Upper lobe of left lung (tissue), 6 donors: ENCODE measurements around the gene CRB1. TPM values are rescaled to one million over a fixed set of nuclear protein-coding genes. Genes with fewer than 3 reads are reported as not detected.
A peak's percentile ranks its signal among the peaks of the same experiment; 100 is the strongest.
"Not testable (repeated sequence)": the region's sequence is repeated elsewhere in the genome, so short reads cannot be mapped to it uniquely, and the experiment has no call there.

Source experiments
- ATAC-seq, 2 donors: fragments of 200-7000 bp; cut with Tn5 transposase; one replicate each; pipeline ENCODE4 v1.9.1; 2022; ENCODE audit warnings: mild to moderate bottlenecking in 2 of 2, moderate library complexity in 2 of 2; ENCODE audit not compliant: low FRiP score in 2 of 2
- DNase-seq, 2 donors: peaks; one replicate each; pipeline ENCODE4 v3.0.0-alpha.2; 2019 to 2020
- H3K27ac ChIP-seq, 4 donors: fragments of 200-600 bp; sonication (generic); one replicate each; pipeline ENCODE4 v1.5.1; 2016 to 2019
- H3K27me3 ChIP-seq, 4 donors: fragments of 200-600 bp; sonication (generic); one replicate each; pipeline ENCODE4 v1.5.1; 2017 to 2019
- H3K36me3 ChIP-seq, 4 donors: fragments of 200-600 bp; sonication (generic); one replicate each; pipeline ENCODE4 v1.5.1; 2016 to 2019
- H3K4me1 ChIP-seq, 4 donors: fragments of 200-600 bp; sonication (generic); one replicate each; pipeline ENCODE4 v1.5.1; 2018 to 2019
- H3K4me3 ChIP-seq, 4 donors: fragments of 200-600 bp; sonication (generic); one replicate each; pipeline ENCODE4 v1.5.1; 2017 to 2019; ENCODE audit warnings: mild to moderate bottlenecking in 2 of 4, moderate library complexity in 1 of 4
- H3K9me3 ChIP-seq, 4 donors: fragments of 200-600 bp; sonication (generic); one replicate each; pipeline ENCODE4 v1.5.1; 2018 to 2019
- EP300 ChIP-seq, 4 donors: sonication (generic); formaldehyde crosslinking; IDR thresholded peaks; one replicate each; pipeline ENCODE4 v1.5.1; 2017; ENCODE audit warnings: antibody characterized with exemption in 4 of 4, control low read depth in 2 of 4
- POLR2A ChIP-seq, 4 donors: fragments of 450-650 bp; IDR thresholded peaks; one replicate each; pipeline ENCODE4 v1.5.1; 2016 to 2017; ENCODE audit warnings: antibody characterized with exemption in 4 of 4, mild to moderate bottlenecking in 2 of 4
- POLR2AphosphoS5 ChIP-seq, 2 donors: sonication (generic); formaldehyde crosslinking; IDR thresholded peaks; one replicate each; pipeline ENCODE4 v1.5.1; 2017; ENCODE audit warnings: antibody characterized with exemption in 2 of 2
- WGBS, 2 donors: methylation state at CpG; one replicate each; pipeline ENCODE4 v1.1.5; 2017 to 2018; 5-methylcytosine and 5-hydroxymethylcytosine counted together
- total RNA-seq, 6 donors: library from RNA; depleted of rRNA in 4 of 6; stranded (reverse); fragments of >200 nt in 4 of 6; gene quantifications; one replicate each; pipeline versions ENCODE4 v1.1.0 to v1.2.1, GENCODE V29; 2016 to 2021
- TF ChIP-seq, protein P1 (sequence below), 6 experiments: fragments of 450-650 bp in 4 of 6; fragments of 200-600 bp in 2 of 6; sonication (generic) in 2 of 6; IDR thresholded peaks; one replicate each; pipeline ENCODE4 v1.5.1; 2016 to 2019; ENCODE audit warnings: antibody characterized with exemption in 6 of 6
- donor health status: DM: no; HTN: no; CAD: no; lungs with moderate emphysema.
- donor health status: DM: no; HTN: yes; CAD: no; lungs with severe emphysema.

Gene CRB1
- total RNA-seq, 6 donors from 2014 or later, result 0.11 to 0.98 (median 0.15) TPM; not detected in 1

DNA sequence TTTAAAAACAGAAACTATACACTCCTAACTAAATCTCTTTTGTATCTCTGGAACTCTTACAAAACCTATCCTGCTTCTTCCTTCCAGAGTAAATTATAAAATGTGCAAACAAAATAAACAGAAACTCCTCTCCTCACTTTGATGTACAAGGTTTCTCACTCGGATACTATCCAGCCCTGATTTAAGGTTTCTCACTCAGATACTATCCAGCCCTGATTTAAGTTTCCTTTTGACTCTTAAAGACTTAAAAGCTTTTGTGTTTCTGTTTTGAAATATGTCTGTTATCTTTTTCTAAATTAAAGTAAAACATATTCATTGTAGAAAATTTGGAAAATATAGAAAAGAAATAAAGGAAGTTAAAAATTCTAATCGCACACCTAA, 132.5 kb downstream of the CRB1 start:
- DNase-seq, result no peak
- no peak for ATAC-seq
- Histone ChIP-seq H3K4me3 (no peak overlapping the region), H3K27ac (no peak overlapping the region), H3K36me3 (no peaks in the 10 kb centered on the region), H3K4me1 (no peaks in the 10 kb centered on the region), H3K9me3 (no peaks in the 10 kb centered on the region), H3K27me3 (no peaks in the 10 kb centered on the region)
- 75 to 76% methylated on average over 2 of the region's 2 CpGs for WGBS, 2 donors
- TF ChIP-seq POLR2AphosphoS5 (IDR thresholded peaks at IDR 0.05), result no peak
- TF ChIP-seq, protein P1, sequence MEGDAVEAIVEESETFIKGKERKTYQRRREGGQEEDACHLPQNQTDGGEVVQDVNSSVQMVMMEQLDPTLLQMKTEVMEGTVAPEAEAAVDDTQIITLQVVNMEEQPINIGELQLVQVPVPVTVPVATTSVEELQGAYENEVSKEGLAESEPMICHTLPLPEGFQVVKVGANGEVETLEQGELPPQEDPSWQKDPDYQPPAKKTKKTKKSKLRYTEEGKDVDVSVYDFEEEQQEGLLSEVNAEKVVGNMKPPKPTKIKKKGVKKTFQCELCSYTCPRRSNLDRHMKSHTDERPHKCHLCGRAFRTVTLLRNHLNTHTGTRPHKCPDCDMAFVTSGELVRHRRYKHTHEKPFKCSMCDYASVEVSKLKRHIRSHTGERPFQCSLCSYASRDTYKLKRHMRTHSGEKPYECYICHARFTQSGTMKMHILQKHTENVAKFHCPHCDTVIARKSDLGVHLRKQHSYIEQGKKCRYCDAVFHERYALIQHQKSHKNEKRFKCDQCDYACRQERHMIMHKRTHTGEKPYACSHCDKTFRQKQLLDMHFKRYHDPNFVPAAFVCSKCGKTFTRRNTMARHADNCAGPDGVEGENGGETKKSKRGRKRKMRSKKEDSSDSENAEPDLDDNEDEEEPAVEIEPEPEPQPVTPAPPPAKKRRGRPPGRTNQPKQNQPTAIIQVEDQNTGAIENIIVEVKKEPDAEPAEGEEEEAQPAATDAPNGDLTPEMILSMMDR (IDR thresholded peaks at IDR 0.05), result no peak
- no peak for TF ChIP-seq EP300 (IDR thresholded peaks at IDR 0.05)
- TF ChIP-seq POLR2A (IDR thresholded peaks at IDR 0.05), result no peak

DNA sequence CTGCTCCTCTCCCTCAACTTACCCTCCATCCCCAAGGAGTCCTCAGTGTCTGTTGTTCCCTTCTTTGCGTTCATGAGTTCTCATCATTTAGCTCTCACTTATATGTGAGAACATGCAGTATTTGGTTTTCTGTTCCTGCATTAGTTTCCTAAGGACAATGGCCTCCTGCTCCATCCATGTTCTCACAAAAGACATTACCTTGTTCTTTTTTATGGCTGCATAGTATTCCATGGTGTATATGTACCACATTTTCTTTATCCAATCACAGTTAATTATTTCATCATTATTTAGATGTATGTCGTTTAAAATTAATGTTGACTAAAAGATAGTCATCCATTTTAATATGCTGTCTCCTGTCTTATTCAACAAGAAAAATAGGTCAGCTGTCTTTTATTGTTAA, 134.1 kb downstream of the CRB1 start:
- H3K4me3 ChIP-seq, result no peak overlapping the region
- H3K9me3 ChIP-seq, result no peaks in the 10 kb centered on the region
- TF ChIP-seq POLR2A (IDR thresholded peaks at IDR 0.05), result no peak
- TF ChIP-seq EP300 (IDR thresholded peaks at IDR 0.05), result no peak
- TF ChIP-seq, protein P1 (IDR thresholded peaks at IDR 0.05), result no peak
- TF ChIP-seq POLR2AphosphoS5 (IDR thresholded peaks at IDR 0.05), result no peak
- no peaks in the 10 kb centered on the region for H3K36me3 ChIP-seq
- WGBS, 2 donors, result 86 to 95% methylated on average over 2 of the region's 2 CpGs
- no peak for ATAC-seq
- no peaks in the 10 kb centered on the region for H3K4me1 ChIP-seq
- no peak for DNase-seq
- H3K27ac ChIP-seq, result no peak overlapping the region
- no peaks in the 10 kb centered on the region for H3K27me3 ChIP-seq

DNA sequence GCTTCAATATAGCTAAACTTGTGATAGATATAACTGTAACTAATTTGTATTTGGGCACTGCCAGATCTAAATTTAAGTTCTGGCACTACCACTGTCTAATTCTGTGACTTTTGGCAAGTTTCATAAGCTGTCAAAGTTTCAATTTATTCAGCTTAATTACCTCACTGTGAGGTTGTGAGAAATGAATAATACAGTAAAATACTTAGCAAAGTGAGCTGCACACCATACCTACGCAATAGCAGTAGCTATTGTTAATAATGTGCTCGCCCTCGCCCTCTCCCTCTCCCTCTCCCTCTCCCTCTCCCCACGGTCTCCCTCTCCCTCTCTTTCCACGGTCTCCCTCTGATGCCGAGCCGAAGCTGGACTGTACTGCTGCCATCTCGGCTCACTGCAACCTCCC, 136.7 kb downstream of the CRB1 start:
- H3K4me1 ChIP-seq, H3K4me3 ChIP-seq, ATAC-seq, H3K9me3 ChIP-seq, H3K27ac ChIP-seq, H3K27me3 ChIP-seq, H3K36me3 ChIP-seq, DNase-seq: not testable (repeated sequence)
- 91 to 93% methylated on average over 8 of the region's 8 CpGs for WGBS, 2 donors

DNA sequence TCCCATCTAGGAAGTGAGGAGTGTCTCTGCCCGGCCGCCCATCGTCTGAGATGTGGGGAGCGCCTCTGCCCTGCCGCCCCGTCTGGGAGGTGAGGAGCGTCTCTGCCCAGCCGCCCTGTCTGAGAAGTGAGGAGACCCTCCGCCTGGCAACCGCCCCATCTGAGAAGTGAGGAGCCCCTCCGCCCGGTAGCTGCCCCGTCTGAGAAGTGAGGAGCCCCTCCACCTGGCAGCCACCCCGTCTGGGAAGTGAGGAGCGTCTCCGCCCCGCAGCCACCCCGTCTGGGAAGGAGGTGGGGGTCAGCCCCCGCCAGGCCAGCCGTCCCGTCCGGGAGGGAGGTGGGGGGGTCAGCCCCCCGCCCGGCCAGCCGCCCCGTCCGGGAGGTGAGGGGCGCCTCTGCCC, 137.6 kb downstream of the CRB1 start:
- 95% methylated on average over 10 of the region's 28 CpGs; no CpG with 5 or more reads in 1 of the 2 donors for WGBS, 2 donors
- DNase-seq, result peak in 1 of 2 donors; percentile 48
- not testable (repeated sequence) for H3K36me3 ChIP-seq, H3K27ac ChIP-seq, H3K4me3 ChIP-seq, H3K4me1 ChIP-seq, ATAC-seq, H3K27me3 ChIP-seq, H3K9me3 ChIP-seq

DNA sequence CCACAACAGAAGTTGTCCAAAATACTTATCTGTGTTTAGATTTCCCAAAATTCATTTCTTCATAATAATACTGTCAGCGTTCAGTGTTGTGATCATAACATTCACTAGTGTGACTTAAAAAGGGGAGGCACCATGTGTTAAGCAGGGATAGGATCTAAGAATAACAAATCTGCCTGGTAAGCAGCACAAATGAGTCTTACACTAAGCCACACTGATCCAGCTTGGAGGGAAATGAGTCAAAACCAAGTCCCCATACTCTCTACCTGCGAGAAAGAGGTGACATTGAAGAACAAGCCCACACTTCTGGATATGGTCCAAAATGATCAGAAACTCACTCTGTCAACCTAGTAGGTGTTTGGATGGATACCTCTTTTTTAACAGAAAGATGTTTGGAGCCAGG, 145.5 kb downstream of the CRB1 start:
- no peak overlapping the region for H3K27ac ChIP-seq
- DNase-seq (no peak), ATAC-seq (no peak)
- 69 to 73% methylated on average over 2 of the region's 2 CpGs for WGBS, 2 donors
- no peak for TF ChIP-seq POLR2AphosphoS5 (IDR thresholded peaks at IDR 0.05)
- no peak for TF ChIP-seq POLR2A (IDR thresholded peaks at IDR 0.05)
- no peaks in the 10 kb centered on the region for H3K9me3 ChIP-seq
- no peaks in the 10 kb centered on the region for H3K4me1 ChIP-seq
- H3K27me3 ChIP-seq, result no peaks in the 10 kb centered on the region
- no peak overlapping the region for H3K4me3 ChIP-seq
- no peaks in the 10 kb centered on the region for H3K36me3 ChIP-seq

DNA sequence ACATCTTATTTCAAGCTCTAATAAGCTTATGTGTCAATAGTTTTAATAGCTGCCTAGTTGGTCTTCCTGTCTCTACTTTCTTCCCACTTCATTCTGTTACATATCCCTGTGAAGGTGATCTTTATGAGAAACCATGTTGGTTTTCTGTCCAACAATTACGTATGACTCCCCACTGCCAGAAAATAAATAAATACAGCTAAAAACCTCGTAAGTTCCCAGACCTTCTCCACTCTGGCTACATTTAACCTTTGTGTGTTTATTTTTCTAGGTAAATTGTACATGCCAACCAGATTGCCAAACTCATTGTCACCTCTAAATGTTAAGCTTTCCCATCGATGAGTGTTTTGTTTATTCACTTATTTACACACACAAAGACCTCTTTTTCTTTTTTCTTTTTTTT, 147.2 kb downstream of the CRB1 start:
- H3K27me3 ChIP-seq, result no peaks in the 10 kb centered on the region
- no peak for TF ChIP-seq EP300 (IDR thresholded peaks at IDR 0.05)
- no peak for TF ChIP-seq POLR2A (IDR thresholded peaks at IDR 0.05)
- TF ChIP-seq, protein P1 (IDR thresholded peaks at IDR 0.05), result no peak
- TF ChIP-seq POLR2AphosphoS5 (IDR thresholded peaks at IDR 0.05), result no peak
- WGBS, 2 donors, result 57 to 70% methylated on average over 3 of the region's 3 CpGs
- ATAC-seq, result no peak
- H3K36me3 ChIP-seq, result no peaks in the 10 kb centered on the region
- no peaks in the 10 kb centered on the region for H3K4me1 ChIP-seq
- DNase-seq, result no peak
- H3K4me3 ChIP-seq, result no peak overlapping the region
- H3K27ac ChIP-seq, result no peak overlapping the region
- H3K9me3 ChIP-seq, result no peaks in the 10 kb centered on the region
